ENCODE measurements around the gene TBC1D5.

Gene TBC1D5

DNA sequence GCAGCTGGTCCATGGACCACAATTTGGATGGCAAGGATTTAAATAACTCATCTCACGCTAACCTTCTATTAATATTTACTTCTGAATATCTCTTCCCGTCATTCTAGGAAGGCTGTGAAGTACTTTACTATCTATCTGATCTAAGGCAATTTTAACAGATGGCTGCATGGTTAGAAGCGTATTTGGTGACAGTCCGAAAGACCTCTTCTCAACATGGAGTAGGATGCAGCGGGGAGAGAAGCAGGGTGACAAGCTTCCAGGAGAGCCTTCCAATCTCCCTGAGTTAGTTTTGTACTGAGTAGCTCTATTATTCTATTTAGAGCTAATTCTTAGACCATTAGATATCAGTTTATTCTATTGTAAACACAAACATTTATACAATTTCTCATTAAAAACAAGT is 548.3 kb downstream of the TBC1D5 start:
- DNase-seq: no peak

DNA sequence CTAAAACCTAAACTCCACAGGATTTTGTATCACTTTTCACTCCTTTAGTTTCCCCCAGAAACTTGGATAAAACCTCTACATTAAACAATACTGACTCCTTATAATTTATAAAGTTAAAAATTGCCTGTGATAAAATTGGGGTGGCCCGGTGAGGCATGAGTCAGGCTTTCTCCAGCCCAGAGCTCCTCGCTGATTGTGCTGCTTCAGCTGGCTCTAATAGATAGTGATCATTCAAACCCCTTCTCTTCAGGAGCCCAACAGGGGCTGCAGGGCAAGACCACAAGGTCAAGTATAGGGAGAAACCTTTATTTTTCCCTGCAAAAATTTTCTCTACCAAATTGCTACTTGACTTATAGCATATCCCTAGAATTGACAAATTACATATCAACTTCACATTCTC is 549.4 kb downstream of the TBC1D5 start:
- DNase-seq: no peak

DNA sequence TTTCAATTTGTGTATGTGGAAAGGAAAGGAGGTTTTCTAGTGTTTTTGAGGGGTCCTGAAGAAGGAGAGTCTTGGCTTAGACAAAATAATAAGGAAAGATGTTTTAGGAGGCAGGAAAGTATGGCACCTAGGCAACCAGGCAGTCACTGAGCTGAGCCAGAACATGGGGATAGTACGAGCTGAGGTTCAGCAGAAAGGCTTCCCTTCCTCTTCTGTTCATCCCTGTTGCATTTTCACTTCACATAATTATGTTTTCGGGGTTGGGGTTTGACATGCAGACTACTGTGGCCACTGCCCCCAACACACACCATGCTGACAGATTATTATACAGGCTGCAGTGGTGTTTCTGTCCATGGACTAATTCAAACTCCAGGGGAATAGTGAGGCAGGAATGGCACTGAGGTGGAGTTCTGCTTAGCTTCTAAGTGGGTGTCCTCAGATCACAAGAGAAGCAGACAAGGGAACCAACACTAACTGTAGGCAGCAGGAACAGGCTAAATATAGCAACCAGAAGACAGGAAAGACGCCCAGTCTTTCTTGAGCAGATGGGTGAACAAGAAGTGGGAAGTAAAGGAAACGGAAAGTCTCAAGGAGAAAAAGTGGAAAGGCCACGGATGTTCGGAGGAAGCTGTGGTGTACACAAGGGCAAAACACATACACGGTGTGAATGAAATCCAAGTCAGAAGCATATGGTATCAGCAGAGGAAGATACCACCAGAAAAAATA is 551.9 kb downstream of the TBC1D5 start:
- no peak for DNase-seq

DNA sequence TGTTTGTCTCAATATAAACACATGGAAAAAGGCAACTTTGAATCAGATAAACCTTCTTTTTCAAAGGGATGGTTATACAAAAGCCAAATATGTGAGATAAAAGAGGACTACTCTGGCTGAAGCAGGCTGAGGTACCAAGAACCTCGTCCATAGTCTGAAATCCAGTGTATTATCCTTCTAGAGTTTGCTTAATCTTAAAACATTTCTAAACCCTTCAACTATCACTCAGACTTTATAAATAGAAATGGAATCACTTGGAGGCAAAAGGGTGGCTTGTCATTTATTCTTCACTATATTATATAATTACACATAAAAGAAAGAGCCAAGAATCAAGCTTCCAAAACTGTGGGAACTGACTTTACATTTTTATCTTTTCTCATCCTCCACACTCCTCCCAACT is 554.1 kb downstream of the TBC1D5 start:
- DNase-seq: no peak

DNA sequence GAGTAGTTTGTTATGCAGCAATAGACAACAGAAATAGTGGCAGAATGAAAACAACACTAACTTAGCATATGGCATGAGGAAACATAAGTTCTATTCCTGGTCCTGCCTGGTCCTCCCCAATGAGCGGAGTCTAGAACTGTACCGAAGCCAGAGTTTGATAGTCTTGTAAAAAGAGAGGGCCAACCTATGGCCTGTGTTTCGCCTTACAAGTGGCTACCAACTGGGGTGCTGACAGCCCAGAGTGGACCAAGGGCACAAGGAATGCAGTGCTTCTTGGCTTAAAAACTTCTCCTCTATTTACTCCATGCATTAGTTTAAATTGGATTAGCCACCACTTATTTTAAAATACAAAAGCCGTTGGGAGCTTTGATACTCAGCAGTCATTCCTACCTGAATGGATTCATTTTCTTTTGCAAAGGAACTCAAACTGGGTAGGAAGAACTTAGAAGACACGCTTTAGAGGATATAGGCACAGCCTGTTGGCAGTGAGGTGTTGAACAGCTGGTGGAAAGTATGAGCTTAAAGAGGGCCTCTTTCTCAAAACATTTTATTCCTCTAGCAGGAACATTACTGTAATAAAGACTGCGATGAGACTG is 554.7 kb downstream of the TBC1D5 start:
- DNase-seq: no peak

DNA sequence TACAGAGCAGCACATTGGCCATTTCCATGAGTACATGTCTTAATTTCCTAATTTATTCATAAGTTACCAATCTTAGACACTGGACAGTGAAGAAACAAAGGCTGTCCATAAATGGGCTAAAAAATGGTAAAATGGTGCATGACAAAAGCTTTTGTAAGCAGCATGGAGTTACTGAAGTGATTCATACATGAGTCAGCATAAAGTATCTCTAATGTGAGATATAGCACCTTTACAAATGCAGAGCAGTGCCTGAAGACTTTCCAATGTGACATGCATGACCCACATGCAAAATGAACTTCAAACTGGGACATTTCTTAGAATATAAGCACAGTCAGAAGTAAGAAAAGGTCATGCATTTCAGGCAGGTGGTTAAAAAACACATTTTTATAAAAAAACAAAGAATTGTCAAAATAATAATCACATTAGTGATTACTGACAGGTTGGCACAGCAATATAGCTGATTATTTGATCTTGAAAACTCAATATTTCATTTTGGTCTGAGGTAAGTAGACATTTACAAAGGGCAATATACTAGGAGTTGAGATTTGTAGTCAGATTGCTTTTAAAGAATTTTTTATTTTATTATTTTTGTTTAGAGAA is 558.4 kb downstream of the TBC1D5 start:
- DNase-seq: no peak

DNA sequence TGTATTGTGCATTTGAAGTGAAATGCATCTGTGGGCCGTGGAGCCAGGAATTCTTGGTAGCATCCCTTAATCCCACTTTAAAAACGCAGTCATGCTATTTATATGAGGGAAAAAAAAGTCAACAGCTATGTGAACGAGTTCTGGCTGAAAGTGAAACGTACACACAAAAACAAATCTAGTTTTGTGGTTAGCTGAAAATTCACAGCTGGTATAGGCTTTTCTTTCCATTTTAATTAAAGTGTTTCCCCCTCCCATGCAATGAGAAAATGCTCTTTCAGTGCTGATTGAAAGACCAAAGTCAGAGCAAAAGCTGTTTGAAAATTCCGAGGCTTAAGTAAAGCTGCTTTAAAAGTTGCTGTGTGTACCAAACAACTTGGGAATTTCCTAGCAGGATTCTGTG is 560.3 kb downstream of the TBC1D5 start:
- DNase-seq: no peak

DNA sequence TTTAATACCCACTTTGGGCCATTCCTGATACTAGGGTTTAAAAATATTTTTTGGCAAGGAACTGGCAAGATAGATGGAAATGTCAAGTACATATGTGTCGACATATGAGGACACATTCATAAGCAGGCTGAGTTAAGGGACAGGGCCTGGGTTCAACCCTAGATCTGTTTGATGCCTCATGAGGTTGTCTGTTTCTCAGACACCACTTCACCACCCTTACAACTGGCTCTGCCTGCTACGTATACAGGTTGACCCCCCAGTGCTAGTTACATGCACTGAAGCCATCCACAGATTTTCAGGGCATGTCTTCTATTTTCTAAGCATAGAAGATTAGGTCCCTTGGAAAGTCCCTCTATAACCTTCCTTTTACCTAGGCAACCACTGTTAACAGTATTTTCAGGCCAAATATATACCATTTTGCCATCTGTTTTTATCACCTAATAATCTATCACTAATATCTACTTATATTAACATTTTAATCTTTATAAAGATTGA is 561.0 kb downstream of the TBC1D5 start:
- DNase-seq: no peak

DNA sequence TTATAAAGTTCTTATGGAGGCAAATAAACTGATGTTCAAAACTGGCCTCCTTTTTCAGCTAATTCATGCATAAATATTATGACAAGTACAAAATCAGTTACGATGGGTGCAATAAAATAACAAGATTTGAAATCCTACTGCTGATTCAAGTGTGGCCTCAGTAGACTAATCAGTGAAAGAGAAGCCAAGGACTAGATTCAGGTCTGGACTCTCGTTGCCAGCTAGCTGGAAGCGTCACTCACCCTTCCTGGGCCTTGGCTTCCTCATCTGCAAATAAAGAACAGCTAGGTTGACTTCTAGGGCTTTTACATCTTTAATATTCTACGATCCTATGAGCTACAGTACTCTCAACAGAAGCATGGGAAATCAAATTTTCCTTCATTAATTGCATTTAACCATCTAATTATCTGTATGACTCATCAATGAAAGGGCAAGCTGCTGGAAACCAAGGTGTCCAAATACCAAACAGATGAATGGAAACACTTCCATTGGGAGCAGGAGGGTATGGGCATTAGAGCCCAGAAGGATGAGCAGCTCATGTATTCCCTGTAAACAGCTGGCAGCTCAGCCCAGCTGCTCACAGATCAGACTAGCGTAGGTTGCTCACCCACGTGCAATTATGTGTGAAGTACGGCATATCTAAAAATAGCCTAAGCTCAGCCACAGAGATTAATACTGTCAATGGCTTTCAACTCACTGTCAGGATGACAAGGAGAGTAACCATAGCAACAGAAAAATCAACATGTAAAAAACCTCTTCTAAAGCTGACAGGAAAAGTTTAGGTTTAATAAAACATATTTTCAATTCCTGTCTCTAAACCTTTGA is 562.8 kb downstream of the TBC1D5 start:
- peak; percentile 11 for DNase-seq

DNA sequence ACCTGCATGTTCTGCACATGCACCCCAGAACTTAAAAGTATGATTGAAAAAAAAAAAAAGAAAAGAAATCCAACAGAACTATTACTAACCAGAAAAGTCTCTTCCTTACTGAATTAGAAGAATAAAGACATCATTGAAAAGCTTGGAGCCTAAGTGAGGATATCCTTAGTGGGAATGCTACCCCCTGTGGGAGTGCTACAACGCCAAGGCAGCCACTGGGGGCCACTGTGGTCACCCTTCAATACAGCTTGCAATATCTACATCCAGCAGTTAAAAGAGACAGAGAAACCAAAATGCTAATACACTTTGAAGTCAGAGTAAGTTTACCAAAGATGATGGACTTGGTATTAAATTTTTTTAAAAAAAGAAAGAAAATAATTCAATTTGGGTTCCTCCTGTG is 565.7 kb downstream of the TBC1D5 start:
- DNase-seq: no peak

DNA sequence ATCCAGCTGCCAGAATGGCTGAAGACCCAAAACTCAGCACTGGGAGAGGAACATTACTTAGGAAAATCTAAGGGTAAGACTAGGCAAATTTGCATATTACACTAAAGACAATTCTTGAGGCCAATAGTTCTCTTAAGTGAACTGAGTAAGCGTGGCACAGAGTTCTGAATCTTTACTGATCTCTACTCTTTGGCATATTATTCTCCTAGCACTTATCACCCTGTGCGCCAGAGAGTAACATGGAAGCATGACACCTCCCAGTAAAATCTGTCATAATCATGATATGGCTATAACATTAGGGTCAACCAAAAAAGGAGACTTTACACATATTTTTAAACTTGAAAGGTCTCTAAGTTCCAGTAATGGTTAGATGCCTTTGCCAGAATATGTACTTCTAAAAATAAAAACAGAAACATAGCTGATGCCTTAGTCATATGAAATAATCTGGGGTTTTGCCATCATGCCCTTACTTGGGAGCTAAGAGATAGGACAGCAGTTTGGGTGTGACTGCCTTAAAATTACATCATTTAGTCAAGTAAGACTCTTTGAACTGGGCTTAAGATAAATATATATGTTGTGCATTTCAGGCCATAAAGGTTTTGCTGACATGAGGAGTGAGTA is 567.1 kb downstream of the TBC1D5 start:
- DNase-seq: no peak

DNA sequence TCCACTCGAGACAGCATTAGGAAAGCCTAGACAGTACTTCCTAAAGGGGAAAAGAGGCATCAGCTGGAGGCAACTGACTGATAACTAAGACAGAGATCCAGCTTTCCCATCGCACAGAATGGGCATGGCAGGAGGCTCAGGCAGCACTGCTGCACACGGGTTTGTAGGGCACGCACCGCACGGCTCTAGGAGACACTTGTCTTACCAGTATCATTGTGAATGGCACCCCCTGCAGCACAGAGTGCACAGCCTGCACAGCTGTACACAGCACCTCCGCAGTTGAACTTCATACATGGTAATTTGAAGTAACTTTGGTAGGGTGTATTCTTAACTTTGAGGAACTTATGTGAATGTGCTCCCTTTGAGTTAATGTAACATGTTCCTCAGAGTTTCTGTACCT is 576.1 kb downstream of the TBC1D5 start:
- no peak for DNase-seq

DNA sequence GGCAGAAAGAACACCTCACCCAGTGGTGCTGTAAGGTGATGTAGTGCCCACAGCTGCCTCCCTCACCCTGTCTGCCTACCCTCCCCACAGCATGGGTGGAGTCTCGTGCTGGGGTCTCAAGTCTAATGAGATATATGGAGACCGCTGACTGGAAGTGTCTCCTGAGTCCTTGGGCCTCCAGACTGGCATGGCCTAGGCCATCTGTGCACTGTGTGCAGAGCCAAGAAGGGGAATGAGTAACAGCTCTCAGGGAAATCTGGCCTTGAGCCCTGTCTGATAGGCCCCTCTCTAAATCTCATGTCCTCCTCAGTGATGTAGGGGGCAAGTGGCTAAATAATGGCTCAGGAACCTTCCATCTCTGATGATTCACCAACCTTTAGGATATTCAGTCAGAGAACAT is 580.3 kb downstream of the TBC1D5 start:
- DNase-seq: no peak

DNA sequence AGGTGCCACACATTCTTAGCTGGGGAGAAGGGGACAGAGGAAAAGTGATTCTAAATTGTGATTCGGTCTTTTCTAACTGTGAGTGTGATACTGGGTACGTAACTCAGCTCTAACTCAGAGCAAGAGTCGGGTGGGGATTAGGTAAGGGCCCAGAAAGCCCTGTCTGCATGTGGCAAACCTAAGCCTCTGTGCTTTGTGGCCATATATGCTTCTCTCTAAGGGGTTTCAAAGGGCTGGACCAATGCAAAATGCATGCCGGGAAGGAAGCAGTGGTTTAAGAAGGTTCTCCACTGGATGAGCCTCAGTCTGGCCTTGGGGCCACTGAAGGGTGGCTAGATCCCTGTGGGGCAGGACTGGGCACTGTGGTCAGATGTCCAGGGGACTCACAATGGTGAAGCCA is 581.8 kb downstream of the TBC1D5 start:
- no peak for DNase-seq

DNA sequence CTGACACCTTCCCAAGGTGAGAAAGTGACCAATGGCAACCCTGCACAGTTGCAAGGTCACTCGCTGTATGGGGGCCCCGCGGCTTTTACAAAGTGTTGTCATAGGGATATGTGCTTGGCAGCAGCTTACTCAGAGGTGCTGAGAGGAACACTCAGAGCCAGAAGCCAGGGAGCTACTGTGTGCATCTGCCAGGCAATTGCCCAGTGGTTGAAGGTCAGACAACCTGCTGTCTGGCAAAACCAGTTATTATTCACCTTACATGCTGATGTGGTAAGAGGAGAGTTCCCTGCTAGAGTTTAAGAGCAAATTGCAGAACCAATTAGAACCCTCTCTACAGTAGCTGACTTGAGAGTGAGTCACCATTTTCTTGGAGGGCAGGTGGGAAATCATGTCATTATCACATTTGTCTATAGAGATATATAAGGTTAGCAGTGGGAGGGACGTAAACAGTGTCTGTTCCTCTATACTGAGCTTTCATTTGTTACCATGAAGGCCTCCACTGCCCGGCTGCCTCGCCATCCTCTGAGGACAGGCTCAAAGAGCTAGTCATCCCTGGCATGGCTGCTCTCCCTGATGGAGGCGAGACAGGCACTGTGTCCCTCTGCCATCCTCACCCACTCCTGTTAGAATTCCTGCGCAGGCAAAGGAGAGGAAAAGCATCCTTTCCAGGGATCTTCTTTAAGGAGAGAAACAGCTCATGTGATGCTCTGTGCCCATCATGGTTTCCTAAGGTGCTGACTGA is 583.3 kb downstream of the TBC1D5 start:
- DNase-seq: peak; percentile 70

DNA sequence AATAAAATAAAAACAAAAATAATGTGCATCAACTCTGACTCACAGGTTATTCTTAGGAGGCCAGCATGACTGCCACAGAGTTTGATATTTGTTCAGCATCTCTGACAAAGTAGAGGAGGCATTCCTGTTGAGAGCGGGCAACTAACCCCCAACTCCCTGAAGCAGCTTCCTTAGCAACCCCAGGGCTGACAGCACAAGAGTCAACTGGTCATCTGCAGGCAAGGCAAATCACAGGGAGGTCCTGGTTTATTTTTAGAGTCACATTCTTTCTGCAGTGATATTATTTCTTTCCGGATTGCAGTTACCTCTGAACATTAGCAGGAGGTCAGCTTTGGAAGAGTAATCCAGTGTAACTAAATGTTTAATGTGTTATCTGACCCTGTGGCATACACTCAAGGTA is 584.7 kb downstream of the TBC1D5 start:
- no peak for DNase-seq

DNA sequence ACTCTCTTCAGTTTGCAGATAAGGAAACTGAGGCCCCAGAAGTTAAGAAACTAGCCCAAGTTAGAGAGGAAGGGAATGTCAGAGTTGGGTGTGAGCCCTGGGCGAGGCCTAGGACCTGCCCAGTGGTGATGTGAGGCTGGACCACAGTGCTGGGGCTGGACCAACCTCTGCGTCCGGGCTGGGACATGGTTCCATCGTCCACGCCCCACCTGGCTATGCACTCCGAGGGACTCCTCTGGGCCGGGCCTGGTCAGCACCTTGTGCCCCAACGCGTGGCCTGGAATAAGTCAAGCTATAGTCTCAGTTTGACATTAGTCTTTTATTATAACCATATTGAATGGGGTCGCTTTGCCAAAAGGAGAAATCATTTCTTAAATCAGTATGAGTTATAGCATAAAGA is 585.6 kb downstream of the TBC1D5 start:
- DNase-seq: no peak

DNA sequence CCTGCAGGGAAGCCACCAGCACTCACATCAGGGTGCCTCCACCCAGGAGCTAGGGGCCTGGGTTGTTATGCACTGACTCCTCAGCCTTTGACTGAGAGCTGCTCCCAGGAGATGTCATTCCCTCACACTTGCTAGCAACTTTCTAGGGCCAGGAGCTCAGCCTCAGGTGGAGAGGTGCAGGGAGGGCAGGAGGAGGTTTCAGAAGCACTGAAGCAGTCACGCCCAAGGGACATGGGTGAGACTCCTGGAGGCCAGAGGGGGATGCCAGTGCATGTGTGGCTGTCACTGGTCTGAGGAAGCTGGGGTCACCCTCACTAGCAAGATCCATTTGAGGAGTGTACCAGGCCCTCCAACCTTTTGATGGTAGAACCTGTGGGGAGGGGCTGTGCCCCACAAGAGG is 586.5 kb downstream of the TBC1D5 start:
- no peak for DNase-seq

DNA sequence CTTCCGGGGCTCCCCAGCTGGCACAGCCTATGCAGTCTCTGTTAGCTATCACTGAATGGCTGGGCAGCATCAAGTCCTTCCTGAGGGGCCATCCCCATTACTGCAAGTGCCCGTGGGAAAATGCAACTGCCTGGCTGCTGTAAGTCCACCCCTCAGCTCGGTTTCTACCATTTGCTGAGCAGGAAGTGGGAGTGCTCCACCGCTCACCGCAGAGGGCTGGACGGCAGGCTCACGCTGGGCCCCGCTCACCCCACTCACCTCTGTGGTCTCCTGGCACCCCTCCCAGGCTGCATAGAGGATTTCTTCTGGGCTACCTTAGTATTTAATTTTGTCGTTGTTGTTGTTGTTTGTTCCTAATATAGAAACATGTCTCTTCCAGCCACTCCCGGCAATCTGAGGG is 587.5 kb downstream of the TBC1D5 start:
- DNase-seq: no peak

DNA sequence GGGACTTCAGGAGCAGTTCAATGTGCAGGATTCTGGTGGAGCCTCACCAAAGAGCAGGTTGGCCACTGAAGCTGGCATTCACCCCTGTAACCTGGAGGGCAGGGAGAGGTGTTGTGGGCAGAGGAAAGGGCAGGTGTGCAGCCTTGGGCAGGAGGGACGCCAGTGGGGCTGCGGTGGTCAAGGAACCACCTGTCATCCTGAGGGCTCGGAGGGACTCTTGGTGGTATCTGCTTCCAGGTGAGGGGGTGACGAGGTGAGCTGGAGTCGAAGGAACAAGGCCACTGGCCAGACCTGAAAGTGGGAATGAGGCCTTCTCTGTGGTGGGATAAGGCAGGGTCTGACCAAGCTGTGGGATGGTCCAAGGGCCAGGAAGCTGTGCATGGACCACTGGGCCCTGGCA is 588.2 kb downstream of the TBC1D5 start:
- no peak for DNase-seq

DNA sequence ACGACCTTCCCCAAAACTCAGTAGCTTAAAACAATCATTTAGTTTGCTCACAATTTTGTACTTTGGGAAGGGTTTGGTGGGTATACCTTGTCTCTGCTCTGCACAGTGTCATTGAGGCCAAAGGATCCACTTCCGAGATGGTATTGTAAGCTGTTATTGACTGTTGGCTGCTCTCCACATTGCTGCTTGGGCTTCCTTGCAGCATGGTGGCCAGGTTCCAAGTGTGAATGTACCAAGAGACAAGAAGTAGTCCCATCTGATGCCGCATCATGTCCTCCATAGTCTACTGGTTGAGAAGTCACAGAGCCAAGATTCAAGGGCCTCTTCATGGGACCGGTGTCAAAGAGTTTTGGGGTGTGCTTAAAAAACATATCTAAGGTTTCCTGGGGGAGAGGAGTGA is 589.2 kb downstream of the TBC1D5 start:
- no peak for DNase-seq

DNA sequence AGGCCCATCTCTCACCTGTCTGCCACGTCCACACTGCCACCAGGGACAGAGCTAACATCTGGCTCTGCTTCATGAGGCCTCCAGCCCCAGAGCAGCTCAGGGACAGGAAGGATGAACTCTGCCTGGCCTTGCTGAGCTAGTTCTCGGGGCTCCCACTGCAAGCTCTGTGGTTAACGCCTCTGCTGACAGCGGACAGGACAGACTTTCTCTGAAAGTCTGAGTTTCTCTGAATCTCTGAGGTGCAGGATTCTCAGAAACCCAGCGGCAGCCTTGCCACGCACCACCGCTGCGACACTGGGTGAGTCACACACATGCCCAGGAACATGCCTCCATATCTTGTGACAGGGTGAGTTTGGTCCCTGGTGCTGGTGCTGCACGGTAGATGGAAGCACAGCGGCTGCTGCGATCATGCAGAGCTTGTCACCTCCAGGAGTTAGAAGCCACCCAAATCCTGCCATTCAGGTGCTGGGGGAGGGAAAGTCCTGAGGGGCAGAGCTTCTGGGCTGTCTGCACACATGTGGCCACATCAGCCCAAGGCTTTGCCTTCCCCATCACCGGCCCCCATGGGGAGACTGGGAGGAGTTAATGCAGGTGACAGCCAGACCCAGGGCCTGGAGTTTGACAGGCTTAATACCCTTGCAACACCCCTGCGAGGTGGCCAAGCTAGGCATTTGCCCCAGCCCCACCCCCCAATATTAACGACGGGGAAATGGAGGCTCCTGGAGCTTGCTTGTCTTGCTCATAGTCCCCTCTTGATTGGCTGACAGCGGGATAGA is 590.6 kb downstream of the TBC1D5 start:
- DNase-seq: no peak
